Measurements from ENCODE around the gene ANAPC2. TPM values are rescaled to one million over a fixed set of nuclear protein-coding genes. Genes with fewer than 3 reads are reported as not detected.

Gene ANAPC2
- total RNA-seq, 1 experiment from 2014 or later = 46.0 TPM

DNA sequence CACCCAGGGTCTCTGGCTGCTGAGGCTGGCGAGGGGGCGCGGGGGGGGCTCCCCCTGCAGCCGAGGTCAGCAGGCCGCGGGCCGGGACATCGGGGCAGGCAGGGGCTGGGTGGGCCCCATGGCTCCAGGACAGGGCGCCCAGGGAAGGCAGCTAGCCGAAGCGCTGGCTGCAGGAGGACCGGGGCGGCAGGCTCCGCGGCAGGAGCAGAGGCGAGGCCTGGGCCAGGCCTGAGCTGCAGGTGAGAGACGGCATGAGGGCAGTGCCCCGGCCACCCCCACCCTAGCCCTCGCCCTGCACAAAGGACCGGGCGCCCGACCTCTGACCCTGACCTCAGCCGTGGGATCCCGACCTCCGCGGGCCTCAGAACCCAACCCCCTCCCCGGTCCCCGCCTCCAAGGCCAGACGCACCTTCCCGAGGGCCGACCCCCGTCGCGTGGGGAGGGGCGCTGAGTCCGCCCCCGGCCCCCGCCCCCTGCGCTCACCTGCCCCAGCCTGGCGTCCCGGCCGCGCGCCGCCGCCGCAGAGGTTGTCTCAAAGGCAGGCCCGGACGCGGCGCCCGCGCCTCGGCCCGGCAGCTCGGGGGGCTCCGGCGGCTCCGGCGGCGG, 33.2 kb upstream of the ANAPC2 start:
- intact Hi-C loops (cut with micrococcal nuclease; ENCODE audit: unreplicated experiment) (no loop called here), in situ Hi-C loops (cut with HindIII; ENCODE audit: low pct_unique_long_range_greater_than_20kb, low sequenced_read_pairs) (no loop called here)
- POLR2A ChIA-PET = no interaction called here
- no peak for ATAC-seq
- no peak for DNase-seq (ENCODE audit: low read depth, low spot score)
- Histone ChIP-seq H3K36me3 (ENCODE audit: control insufficient read depth, insufficient read depth, low read length) (peaks cover 2% of the 10 kb centered on the region; the same call in 1 of the 2 replicates), H3K9me3 (ENCODE audit: control insufficient read depth, insufficient read depth, low read depth, low read length) (no peaks in the 10 kb centered on the region), H3K27ac (ENCODE audit: low read length) (no peak overlapping the region), H3K27me3 (ENCODE audit: control insufficient read depth, insufficient read depth, low read length) (no peaks in the 10 kb centered on the region), H3K4me1 (ENCODE audit: control insufficient read depth, insufficient read depth, low read length) (peaks cover 25% of the 10 kb centered on the region), H3K4me3 (ENCODE audit: low read depth in 2 of 2, low read length in 2 of 2) (peak overlapping the region; percentile 23 to 67; a peak in 3 of 4 replicates)
- BruUV-seq (replicated peaks) = no TSS peak
- CTCF ChIA-PET = no interaction called here
- TF ChIP-seq POLR2AphosphoS5 (IDR thresholded peaks at IDR 0.05; ENCODE audit: low read depth, low read length) = no peak
- TF ChIP-seq, protein P1, sequence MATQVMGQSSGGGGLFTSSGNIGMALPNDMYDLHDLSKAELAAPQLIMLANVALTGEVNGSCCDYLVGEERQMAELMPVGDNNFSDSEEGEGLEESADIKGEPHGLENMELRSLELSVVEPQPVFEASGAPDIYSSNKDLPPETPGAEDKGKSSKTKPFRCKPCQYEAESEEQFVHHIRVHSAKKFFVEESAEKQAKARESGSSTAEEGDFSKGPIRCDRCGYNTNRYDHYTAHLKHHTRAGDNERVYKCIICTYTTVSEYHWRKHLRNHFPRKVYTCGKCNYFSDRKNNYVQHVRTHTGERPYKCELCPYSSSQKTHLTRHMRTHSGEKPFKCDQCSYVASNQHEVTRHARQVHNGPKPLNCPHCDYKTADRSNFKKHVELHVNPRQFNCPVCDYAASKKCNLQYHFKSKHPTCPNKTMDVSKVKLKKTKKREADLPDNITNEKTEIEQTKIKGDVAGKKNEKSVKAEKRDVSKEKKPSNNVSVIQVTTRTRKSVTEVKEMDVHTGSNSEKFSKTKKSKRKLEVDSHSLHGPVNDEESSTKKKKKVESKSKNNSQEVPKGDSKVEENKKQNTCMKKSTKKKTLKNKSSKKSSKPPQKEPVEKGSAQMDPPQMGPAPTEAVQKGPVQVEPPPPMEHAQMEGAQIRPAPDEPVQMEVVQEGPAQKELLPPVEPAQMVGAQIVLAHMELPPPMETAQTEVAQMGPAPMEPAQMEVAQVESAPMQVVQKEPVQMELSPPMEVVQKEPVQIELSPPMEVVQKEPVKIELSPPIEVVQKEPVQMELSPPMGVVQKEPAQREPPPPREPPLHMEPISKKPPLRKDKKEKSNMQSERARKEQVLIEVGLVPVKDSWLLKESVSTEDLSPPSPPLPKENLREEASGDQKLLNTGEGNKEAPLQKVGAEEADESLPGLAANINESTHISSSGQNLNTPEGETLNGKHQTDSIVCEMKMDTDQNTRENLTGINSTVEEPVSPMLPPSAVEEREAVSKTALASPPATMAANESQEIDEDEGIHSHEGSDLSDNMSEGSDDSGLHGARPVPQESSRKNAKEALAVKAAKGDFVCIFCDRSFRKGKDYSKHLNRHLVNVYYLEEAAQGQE (IDR thresholded peaks at IDR 0.05; ENCODE audit: insufficient read depth in 1 of 2, low read depth in 2 of 2, low read length in 1 of 2) = no peak
- TF ChIP-seq, protein P2, sequence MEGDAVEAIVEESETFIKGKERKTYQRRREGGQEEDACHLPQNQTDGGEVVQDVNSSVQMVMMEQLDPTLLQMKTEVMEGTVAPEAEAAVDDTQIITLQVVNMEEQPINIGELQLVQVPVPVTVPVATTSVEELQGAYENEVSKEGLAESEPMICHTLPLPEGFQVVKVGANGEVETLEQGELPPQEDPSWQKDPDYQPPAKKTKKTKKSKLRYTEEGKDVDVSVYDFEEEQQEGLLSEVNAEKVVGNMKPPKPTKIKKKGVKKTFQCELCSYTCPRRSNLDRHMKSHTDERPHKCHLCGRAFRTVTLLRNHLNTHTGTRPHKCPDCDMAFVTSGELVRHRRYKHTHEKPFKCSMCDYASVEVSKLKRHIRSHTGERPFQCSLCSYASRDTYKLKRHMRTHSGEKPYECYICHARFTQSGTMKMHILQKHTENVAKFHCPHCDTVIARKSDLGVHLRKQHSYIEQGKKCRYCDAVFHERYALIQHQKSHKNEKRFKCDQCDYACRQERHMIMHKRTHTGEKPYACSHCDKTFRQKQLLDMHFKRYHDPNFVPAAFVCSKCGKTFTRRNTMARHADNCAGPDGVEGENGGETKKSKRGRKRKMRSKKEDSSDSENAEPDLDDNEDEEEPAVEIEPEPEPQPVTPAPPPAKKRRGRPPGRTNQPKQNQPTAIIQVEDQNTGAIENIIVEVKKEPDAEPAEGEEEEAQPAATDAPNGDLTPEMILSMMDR (IDR thresholded peaks at IDR 0.05) = no peak
- TF ChIP-seq SIN3A (IDR thresholded peaks at IDR 0.05; ENCODE audit: borderline replicate concordance, insufficient read depth, low read depth, low read length) = no peak
- TF ChIP-seq TCF7L2 (IDR thresholded peaks at IDR 0.05; ENCODE audit: low read depth, low read length) = no peak

DNA sequence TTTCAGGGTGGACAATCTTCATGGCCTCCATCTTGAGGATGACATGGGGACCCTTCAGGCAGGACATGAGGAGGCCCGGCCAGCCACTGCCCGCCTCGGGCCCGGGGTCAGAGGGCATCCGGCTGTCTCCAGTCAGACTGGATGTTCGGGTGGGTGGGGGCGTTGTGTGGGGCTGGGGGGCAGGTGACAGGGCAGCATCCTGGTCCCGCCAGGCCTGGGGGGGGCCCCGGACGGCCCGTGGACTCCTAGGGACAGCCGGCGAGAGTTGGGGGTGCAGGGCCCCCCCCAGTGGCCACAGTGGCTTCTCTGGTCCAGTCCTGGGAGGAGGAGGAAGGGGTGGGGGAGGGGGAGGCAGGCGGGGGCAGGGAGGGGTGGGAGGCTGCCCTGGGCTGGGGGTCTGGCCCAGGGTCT, 32.7 kb upstream of the ANAPC2 start:
- DNase-seq (ENCODE audit: low read depth, low spot score) = no peak
- ChIA-PET CTCF (no interaction called here), POLR2A (no interaction called here)
- TF ChIP-seq, protein P1 (IDR thresholded peaks at IDR 0.05; ENCODE audit: insufficient read depth in 1 of 2, low read depth in 2 of 2, low read length in 1 of 2) = no peak
- no peak for TF ChIP-seq TCF7L2 (IDR thresholded peaks at IDR 0.05; ENCODE audit: low read depth, low read length)
- TF ChIP-seq, protein P2 (IDR thresholded peaks at IDR 0.05) = peak; percentile 14; the same call in 1 of the 2 replicates
- in situ Hi-C loops (cut with HindIII; ENCODE audit: low pct_unique_long_range_greater_than_20kb, low sequenced_read_pairs) = no loop called here
- Histone ChIP-seq H3K4me1 (ENCODE audit: control insufficient read depth, insufficient read depth, low read length) (peaks cover 29% of the 10 kb centered on the region), H3K27me3 (ENCODE audit: control insufficient read depth, insufficient read depth, low read length) (no peaks in the 10 kb centered on the region), H3K27ac (ENCODE audit: low read length) (no peak overlapping the region; the same call in 1 of the 2 replicates), H3K4me3 (ENCODE audit: low read depth in 2 of 2, low read length in 2 of 2) (no peak overlapping the region; a peak in 1 of 4 replicates), H3K9me3 (ENCODE audit: control insufficient read depth, insufficient read depth, low read depth, low read length) (no peaks in the 10 kb centered on the region), H3K36me3 (ENCODE audit: control insufficient read depth, insufficient read depth, low read length) (peaks cover 2% of the 10 kb centered on the region; the same call in 1 of the 2 replicates)
- no peak for ATAC-seq
- intact Hi-C loops (cut with micrococcal nuclease; ENCODE audit: unreplicated experiment) = no loop called here
- no TSS peak for BruUV-seq (replicated peaks)

Measured in Panc1 (cell line).